HG03064 (cell line): ENCODE measurements around the gene MYG1.
"Not testable (repeated sequence)": the region's sequence is repeated elsewhere in the genome, so short reads cannot be mapped to it uniquely, and the experiment has no call there.

Experiments
- ATAC-seq: cut with Tn5 transposase; IDR thresholded peaks from one replicate; pipeline ENCODE4 v1.9.1; 2021; ENCODE audit warnings: low read depth; ENCODE audit not compliant: unreplicated experiment

Gene MYG1

DNA sequence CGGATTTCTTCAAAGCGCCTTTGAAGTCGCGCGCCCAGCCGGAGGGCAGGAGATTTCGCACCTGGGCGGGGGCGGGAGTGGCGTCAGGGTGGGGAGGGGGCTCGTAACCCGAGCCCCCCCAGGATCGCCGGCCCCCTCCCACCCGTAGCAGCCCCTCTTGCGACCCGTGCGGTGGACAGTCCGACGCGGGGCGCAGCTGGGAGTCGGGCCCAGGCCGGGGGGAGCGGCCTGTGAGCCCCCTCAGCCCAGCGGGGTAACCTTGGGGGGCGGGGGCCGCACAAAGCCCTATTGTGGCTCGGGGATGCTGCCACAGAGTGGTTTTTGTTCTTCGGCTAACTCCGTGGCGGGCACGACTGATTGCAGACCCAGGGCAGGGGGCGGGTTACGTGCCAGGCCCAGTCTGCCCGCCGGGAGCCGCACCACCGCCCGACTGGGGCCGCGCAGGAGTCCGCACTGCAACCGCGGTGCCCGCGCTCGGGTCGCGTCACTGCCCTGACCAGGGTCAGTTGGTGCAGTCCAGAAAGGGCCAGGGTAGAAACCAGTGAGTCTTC, 26.1 kb downstream of the MYG1 start:
- ATAC-seq = no peak

DNA sequence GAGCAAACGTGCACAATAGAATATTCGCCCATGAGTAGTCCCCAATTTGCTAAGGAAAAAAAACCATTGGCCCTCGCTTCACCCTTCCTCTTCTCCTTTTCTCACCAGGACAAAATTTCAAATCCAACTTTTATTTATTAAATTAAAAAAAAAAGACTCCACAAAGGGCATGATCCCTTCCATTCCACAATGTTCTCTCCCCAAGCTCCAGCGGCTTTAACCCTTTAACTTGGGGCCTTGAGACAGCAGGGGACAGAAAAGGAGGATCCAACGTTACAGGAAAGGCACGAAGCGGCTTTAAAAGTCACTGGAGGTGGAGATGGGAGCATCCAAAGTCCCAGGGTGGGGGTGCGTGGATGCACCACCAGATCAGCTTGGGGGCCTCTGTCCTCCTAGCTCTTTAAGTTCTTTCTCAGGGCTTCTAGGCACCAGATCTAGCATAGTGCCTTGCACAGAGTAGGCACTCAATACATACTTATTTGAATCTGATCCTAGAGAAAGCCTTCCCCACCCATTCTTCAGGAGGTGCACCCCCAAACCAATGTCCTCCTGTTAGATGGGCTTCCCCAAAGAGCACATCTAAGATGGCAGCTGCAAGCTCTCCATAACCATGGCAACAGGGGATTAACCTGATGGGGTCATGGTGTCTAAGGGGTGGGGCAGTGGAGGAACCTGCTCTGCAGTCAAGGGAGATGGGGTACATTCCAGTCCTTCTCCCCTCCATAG, 27.1 kb downstream of the MYG1 start:
- ATAC-seq = no peak

DNA sequence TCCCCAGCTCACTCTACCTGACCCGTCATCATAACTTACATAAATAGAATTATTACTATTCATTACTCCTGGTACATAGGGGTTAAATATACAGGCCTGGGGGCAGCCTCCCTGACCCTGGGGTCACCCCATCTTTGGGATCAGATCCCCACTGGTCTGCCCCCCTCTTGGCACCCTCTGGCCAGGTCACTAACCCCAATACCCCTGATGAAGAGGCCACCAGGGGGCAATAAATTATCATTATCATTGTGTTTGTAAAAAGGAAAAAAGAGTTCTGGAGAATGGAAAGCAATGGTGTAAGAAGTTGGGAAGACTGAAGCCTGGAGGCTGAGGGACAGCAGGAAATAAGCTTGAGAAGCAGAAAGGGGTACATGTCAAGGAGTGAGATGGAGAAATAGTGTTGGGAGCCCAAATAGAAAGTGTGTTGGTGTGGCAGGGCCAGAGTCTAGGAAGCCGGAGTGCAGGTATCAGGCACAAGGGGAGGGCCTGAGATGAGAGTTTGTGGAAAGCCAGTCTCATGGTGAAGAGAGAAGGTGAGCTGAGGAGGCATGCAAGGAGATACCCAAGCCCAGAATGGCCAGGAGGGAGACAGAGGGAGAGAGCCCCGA, 28.0 kb downstream of the MYG1 start:
- no peak for ATAC-seq

DNA sequence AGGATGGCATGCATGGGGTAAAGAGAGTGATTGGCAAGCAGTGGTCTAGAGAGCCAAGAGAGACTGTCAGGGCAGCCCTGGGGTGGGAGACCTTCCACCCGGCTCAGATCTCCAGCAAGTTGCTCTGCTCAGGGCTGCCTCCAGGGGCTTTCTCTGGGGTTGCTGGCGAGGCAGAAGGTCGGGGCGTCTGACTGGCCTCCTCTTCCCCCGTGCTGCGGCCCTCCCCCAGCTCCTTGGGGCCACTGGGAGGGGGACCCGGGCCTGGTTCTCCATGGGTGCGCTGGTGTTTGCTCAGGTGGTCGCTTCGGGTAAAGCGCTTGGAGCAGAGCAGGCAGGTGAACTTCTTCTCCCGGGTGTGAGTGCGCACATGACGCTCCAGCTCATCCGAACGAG, 28.5 kb downstream of the MYG1 start:
- no peak for ATAC-seq

DNA sequence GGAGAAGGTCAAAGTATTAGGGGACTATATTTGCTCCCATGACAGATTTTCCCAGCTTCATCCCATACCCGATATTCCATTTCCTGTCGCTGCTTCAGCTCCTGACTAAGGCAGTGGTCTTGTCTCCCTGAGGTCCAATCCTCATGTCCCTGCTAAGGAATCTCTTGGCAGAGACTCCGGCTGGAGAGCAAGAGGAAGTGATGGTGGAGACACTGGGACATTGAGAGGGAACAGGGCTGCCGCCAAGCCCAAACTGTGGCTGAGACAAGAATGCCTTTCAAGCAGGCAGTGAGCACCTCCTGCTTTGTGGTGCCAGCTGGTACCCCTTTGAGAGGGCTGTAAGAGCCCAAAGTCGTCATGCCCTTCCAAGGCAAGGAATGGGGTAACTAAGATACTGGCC, 31.2 kb downstream of the MYG1 start:
- ATAC-seq = no peak

DNA sequence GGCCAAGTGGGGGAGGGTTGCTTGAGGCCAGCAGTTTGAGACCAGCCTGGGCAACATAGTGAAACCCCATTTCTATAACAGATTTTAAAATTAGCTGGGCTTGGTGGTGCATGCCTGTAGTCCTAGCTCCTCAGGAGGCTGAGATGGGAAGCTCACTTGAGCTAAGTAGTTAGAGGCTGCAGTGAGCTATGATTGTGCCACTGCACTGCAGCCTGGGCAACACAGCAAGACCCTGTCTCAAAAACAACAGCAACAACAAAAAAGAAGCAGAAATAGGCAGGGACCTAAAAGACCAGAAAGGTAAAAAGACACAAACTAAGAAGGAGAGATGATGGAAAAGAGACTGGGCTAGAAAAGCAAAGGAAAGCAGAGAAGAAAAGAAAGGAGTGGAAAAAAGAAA, 32.8 kb downstream of the MYG1 start:
- not testable (repeated sequence) for ATAC-seq

DNA sequence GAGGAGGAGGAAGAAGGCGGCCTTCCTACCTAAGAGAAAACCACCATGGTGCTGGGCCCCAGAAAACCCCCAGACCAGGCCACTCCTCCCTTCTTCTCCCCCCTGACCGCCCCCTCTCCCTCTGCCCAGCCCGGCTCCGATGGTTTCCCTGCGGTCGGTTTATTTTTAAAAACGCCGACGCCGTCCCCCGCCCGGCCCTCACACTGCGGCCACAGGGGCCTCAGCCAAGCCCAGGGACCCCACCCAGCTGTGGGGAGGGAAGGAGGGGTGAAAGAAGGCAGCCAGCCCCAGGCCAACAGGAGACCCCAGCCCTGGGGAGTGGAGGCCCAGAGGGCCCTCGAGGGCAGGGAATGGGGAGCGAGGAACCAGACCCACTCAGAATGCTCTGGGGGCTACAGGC, 33.2 kb downstream of the MYG1 start:
- ATAC-seq = no peak

DNA sequence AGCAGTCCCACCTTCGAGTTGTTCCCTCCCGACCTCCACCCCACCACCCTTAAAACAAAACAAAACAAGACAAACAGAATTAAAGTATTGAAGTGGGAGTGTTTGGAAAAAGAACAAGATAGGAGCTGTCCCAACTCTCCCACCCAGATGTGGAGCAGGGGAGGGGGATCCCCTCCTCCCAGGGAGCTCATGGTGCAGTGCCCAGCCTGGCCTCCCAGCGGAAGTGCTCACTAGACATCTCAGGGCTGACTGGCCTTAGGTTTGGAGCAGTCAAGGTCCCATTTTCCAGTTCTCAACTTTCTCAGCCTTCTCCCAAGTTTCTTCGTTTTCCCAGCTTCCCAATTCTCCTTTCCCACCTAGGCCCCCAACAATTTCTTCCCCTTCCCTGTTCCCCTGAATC, 33.8 kb downstream of the MYG1 start:
- ATAC-seq = no peak

DNA sequence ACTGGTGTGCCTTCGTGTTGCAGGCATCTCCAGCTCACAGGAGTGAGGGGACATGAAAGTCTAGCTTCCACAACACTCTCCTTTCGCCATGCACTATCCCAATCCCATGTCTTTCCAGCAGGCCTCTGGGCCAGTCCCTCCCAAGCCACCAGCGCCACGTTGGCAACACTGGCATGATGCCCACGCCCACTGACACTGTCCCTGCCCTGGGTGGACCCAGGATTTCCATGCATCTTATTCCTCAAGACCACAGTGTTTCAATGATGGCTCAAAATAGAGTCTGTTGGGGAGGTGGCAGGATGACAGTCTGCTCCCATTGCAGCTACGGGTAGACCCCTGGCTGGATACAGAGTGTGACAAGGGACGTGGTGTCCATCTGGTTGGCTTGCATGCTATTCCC, 34.4 kb downstream of the MYG1 start:
- no peak for ATAC-seq

DNA sequence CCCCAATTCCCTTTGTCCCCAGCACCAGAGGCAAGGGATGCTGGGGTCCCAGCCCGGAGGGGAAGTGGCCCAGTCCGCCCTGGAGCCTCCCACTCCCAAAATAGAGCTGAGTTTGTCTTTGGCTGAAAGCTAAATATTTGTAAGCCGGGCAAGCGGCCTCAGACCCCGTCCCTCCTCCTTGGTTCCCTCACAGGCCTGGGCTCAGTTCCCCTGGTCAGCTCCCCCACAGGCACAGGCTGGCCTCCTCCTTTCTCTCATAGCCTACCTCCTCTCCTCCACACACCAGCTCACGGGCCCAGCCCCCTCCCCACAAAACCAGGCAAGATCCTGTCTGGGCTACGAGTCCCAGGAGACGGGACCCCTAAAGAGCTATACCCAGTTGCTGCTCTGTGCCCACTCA, 35.3 kb downstream of the MYG1 start:
- ATAC-seq = no peak

DNA sequence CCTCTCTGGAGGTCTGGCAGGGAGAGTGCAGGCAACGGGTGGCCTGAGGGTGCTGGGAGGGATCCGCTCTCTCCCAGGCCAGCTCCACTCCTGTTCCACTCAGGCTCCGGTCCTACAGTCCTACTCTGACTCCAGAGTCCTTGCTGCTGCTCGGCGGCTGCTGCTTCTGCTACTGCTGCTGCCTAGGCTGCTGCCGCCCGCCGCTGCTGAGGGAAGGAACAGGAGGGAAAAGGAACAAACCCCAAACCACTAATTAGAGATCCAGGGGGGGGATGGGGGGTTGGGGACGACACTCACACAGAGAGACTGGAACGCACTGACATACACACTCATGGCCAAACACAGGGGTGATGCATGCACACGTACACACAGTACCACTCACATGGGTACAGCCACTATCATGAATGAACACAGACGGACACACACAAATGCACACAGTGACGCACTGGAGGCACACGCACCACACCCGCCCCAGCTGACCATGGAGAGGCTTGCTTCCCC, 36.7 kb downstream of the MYG1 start, which contains the start of gene SP7:
SP7 (minus strand) TSS at position 174 of the 501 bp plus-strand sequence. CDS start 708 bp downstream, outside the sequence.
- no peak for ATAC-seq

DNA sequence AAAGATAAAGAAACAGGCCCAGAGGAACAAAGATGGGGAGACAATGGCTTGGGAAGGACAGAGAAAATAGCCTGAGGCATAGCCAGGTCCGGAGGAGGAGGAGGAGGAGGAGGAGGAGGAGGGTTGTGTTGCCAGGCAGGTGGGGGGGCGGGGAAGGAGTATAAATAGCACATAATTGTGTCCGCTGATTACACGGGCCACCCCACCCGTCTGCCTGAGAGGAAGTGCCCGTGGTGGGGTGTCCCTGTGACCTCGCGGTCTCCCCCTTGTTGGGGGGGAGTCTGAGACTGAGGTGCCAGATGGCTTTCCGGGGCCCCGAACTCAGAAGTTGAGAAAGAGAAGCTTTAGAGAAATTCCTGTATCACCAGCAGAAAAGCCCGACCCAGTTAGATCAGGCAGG, 38.5 kb downstream of the MYG1 start:
- no peak for ATAC-seq

DNA sequence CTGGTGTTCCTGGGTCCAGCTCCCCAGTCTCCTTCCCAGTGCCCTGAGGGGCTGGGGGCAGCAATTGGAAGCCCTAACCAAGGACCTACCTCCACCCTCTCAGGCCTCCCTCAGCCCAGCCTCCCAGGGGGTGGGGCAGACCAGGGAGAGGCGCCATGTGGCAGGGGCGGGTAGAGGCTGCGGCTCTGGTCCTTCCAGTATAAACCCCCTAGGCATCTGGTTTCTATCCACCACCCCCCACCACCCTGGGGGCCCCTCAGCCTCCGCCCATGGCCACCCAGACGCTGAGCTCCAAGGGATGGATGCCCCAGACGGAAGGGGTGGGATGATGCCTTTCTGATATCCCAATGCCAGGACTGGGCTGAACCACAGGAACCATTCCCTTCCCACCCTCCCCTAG, 39.4 kb downstream of the MYG1 start:
- ATAC-seq = no peak

DNA sequence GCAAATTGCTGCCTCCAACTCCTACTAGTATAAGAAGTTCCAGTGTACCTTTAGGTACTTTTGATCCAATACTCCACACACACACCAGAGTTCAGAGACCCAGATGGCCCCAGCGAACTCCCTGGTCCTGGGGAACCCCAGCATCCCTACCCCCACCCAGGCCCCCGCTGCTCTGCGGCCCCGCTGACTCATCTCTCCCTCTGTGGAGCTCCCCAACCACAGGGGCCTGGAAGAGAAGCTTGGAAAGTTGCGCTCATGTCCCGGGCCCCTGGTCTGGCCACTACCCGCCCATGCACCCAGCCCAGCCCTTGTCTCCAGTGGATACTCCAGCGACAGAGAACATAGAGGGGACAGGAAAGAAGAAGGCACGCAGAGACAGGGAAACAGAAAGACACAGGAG, 40.9 kb downstream of the MYG1 start:
- ATAC-seq = no peak

DNA sequence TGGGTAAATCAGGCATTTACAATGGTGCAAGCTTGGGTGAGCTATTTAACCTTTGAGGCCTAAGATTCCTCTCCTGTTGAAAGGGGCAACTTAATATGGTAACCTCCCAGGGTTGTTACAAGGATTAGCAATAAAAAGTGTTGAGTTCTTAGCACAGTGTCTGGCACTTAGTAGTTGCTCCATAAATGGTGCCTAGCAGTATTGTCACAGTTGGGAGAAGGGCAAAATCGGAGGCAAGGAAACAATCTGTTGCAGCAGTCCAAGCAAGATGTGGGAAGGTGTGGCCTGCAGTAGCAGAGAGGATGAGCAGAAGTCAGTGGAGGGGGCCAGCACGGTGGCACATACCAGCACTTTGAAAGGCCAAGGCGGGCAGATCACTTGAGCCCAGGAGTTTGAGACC, 44.0 kb downstream of the MYG1 start:
- no peak for ATAC-seq

DNA sequence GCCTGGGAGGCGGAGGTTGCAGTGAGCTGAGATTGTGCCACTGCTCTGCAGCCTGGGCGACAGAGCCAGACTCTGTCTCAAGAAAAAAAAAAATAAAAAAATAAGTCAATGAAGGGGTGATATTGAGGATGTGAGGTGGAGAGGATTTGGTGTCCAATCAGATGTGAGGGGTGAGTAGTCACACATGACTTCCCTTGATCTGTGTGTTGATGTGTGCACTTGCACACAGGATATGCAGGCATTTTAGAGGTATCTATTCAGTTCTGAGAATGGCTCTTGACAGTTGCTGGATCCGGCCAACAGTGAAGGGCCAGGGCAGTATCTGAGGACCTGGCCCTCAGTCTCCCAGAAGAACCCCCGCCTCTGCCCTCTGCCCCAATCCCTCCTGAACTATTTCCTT, 44.5 kb downstream of the MYG1 start:
- ATAC-seq = no peak

DNA sequence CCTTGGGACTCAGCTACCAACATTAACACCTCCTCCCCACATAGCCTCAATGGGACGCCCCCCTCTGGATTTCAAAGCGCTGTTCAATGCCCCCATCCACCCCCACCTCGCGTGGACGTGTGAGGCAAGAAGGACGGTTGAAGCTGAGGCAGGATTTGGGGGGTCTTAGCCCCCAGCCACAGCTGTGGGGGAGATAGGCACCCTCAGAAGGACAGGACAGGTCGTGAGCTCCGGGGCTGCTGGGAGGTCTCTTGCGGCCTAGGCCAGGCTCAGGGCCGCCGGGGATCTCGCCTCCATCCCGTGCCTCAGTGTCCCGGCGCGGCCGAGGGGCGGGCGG, 45.0 kb downstream of the MYG1 start:
- no peak for ATAC-seq

DNA sequence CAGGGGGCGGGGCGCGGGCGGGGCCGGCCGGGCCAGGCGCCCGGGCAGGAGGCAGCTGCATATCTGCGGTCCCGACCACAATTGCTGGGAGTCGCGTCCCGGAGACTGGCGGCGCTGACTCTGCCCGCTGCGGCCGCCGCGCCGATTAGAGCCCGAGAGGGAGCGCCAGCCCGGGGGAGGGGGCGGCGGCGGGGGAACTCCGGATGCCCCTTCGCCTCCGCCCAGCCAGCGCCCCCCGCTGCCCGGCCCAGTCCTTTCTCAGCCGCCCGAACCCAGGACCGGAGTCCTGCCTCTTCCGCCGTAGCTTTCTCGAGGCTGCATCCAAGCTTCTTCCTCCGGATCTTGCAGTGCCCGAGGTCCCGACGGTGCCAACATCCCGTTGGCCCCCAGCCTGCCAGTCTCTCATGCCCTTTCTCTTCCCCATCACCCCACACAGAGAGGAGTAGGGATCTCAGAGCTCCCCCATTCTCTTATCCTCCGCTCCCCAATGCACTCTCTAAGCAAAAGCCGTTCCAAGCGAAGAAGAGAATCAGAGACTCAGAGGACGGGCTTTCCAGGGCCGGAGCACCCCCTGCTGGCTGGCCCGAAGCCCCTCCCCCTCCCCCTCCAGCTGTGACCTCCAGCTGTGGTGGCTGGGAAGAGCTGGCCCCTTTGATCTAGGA, 45.5 kb downstream of the MYG1 start:
- ATAC-seq = peak; percentile 71

DNA sequence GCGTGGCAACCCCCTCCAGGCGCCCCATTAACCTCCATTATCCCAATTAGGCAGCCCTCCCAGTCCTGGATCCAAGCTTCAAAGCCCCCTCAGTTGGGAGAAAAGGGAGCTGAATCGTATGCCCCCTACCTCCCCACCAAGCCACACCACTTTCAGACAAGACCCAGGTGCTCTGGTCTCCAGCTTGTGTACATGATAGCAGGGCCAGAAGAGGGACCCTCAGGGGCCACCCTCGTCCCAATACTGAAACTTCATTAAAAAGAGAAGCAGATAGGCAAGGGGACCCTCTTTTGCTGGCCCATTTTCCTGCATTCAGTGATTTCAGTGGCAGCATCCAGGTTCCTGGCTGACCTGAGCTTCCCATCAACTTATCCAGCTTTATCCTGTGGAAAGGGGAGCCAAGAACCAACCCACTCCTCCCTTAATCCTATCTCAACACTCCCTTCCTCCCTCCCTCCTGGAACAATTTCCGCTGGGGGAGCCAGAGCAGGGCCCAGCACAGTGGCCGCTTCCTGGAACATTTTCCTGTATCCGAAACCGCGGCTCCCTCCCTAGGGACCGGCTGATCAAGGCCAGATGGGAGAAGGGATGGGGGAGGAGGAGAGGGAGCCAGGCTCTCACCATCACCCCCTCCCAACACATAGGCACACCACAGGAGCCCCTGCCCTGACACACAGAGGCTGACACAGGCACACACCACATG, 46.1 kb downstream of the MYG1 start:
- no peak for ATAC-seq

DNA sequence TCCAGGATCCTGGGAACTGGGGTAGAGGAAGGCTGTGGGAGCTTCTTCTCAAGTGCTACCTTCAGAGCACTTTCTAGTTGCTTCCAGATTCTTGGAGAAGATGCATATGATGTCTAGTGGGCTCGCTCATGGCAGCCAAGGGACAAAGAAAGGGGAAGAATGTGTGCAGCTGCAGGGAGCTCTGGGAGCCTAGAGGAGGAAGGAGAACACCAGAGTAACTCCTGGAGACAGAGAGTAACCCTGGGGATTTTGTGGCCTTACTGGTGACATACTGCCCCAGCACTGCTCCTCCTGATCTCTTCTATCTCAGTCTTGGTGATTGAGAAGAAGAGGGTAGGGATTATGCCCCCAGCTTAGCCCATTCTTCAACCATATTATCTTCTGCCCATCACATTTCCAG, 47.0 kb downstream of the MYG1 start:
- ATAC-seq = no peak

DNA sequence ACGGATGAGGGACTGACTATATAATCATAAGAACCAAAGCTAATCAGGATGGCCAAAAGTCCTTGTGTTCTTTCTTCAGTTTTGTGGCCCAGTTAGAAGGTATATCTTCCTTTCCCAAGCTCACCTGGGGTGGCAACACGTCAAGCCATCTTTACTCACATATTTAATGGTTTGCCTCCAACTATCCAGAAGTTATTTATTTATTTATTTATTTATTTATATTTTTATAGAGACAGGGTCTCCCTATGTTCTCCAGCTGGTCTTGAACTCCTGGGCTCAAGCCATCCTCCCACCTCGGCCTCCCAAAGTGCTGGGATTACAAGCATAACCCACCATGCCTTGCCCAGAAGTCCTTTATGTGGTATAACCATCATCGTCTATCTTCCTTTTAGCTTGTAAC, 48.4 kb downstream of the MYG1 start:
- no peak for ATAC-seq
